ENCODE data around the gene GPR153. TPM values are rescaled to one million over a fixed set of nuclear protein-coding genes. Genes with fewer than 3 reads are reported as not detected.

The GPR153 gene
- total and polyA plus RNA-seq, 8 donors: 0.19 to 5.1 (median 0.93) TPM

- Histone ChIP-seq H3K4me1 (no peaks in the 10 kb centered on the region), H3K4me3 (no peak overlapping the region), H3K27ac (no peak overlapping the region), H3K9me3 (no peaks in the 10 kb centered on the region), H3K36me3 (no peaks in the 10 kb centered on the region), H3K27me3 (no peaks in the 10 kb centered on the region)
- no peak for TF ChIP-seq CTCF (IDR thresholded peaks at IDR 0.05)
- ATAC-seq: no peak
- intact Hi-C loops (cut with DNase I): no loop called here
- FAIRE-seq: no peak
- DNase-seq: peak in 1 of 6 donors; percentile 34
- 86 to 92% methylated on average over 9 of the region's 9 CpGs for WGBS, 2 donors
Measured at GRCh38 chr1:6278263-6278662, 17.4 kb upstream of the GPR153 start.

GRCh38 chr1:6276811-6277555, 16.1 kb upstream of the GPR153 start:
- H3K27me3 ChIP-seq: no peaks in the 10 kb centered on the region
- DNase-seq (no peak), ATAC-seq (no peak), FAIRE-seq (no peak)
- H3K9me3 ChIP-seq: no peaks in the 10 kb centered on the region
- no peak overlapping the region for H3K27ac ChIP-seq
- 91 to 92% methylated on average over 20 of the region's 20 CpGs for WGBS, 2 donors
- no peak for TF ChIP-seq CTCF (IDR thresholded peaks at IDR 0.05)
- no peak overlapping the region for H3K4me3 ChIP-seq
- no peaks in the 10 kb centered on the region for H3K4me1 ChIP-seq
- H3K36me3 ChIP-seq: no peaks in the 10 kb centered on the region
- intact Hi-C loops (cut with DNase I): no loop called here

GRCh38 chr1:6275826-6276782, 15.2 kb upstream of the GPR153 start:
- intact Hi-C loops (cut with DNase I): no loop called here
- ATAC-seq: peak in 3 of 4 donors; percentile 50 to 68 (median 67)
- H3K27me3 ChIP-seq: no peaks in the 10 kb centered on the region
- TF ChIP-seq CTCF (IDR thresholded peaks at IDR 0.05): no peak
- H3K27ac ChIP-seq: no peak overlapping the region
- H3K36me3 ChIP-seq: no peaks in the 10 kb centered on the region
- FAIRE-seq: no peak
- no peak overlapping the region for H3K4me3 ChIP-seq
- WGBS, 2 donors: 81% methylated on average over 35 of the region's 35 CpGs
- DNase-seq: no peak
- no peaks in the 10 kb centered on the region for H3K4me1 ChIP-seq
- H3K9me3 ChIP-seq: no peaks in the 10 kb centered on the region

- ATAC-seq (no peak), FAIRE-seq (no peak), DNase-seq (no peak)
- Histone ChIP-seq H3K4me3 (no peak overlapping the region), H3K27me3 (no peaks in the 10 kb centered on the region), H3K27ac (no peak overlapping the region), H3K4me1 (no peaks in the 10 kb centered on the region), H3K9me3 (no peaks in the 10 kb centered on the region), H3K36me3 (no peaks in the 10 kb centered on the region)
- intact Hi-C loops (cut with DNase I): no loop called here
- WGBS, 2 donors: 94 to 96% methylated on average over 16 of the region's 16 CpGs
- TF ChIP-seq CTCF (IDR thresholded peaks at IDR 0.05): no peak
Measured at GRCh38 chr1:6274622-6275139, 13.8 kb upstream of the GPR153 start.
